CD14-positive monocyte (primary cell): Measurements from ENCODE around the gene DRAXIN. TPM values are rescaled to one million over a fixed set of nuclear protein-coding genes. Genes with fewer than 3 reads are reported as not detected.
A peak's percentile ranks its signal among the peaks of the same experiment; 100 is the strongest.

Source experiments
- DNase-seq, 3 donors: peaks; one replicate each; pipeline ENCODE4 v3.0.0-alpha.2; 2011 to 2022
- H2AFZ ChIP-seq: 2 replicates; pipeline ENCODE4 v1.6.0; 2012; ENCODE audit warnings: mild to moderate bottlenecking, low read depth, low read length, inconsistent platforms; ENCODE audit not compliant: insufficient read depth, poor library complexity, severe bottlenecking
- H3K27ac ChIP-seq, 2 donors: 1 replicate in 1 of 2; 2 replicates in 1 of 2; pipeline ENCODE4 v1.5.1; 2012 to 2013; ENCODE audit warnings: low read length in 2 of 2, control low read depth in 1 of 2, inconsistent platforms in 1 of 2, low read depth in 1 of 2, mild to moderate bottlenecking in 1 of 2
- H3K27me3 ChIP-seq, 2 donors: one replicate each; pipeline versions ENCODE4 v1.6.0 to v1.6.1; 2011 to 2013; ENCODE audit warnings: low read length in 2 of 2; ENCODE audit not compliant: control insufficient read depth in 2 of 2, insufficient read depth in 2 of 2
- H3K36me3 ChIP-seq, 2 donors: replicated peaks in 1 of 2; 1 replicate in 1 of 2; 2 replicates in 1 of 2; pipeline versions ENCODE4 v1.5.1 to v1.6.1; 2012 to 2013; ENCODE audit warnings: low read length in 2 of 2, control low read depth in 1 of 2, inconsistent platforms in 1 of 2, mild to moderate bottlenecking in 1 of 2; ENCODE audit not compliant: insufficient read depth in 2 of 2, control insufficient read depth in 1 of 2
- H3K4me1 ChIP-seq, 2 donors: 1 replicate in 1 of 2; 2 replicates in 1 of 2; pipeline versions ENCODE4 v1.5.1 to v1.6.1; 2012 to 2013; ENCODE audit warnings: low read length in 2 of 2, control low read depth in 1 of 2, inconsistent platforms in 1 of 2, mild to moderate bottlenecking in 1 of 2, moderate library complexity in 1 of 2; ENCODE audit not compliant: insufficient read depth in 2 of 2, control insufficient read depth in 1 of 2
- H3K4me2 ChIP-seq: replicated peaks from 2 replicates; pipeline ENCODE3; 2012; ENCODE audit warnings: low read length, moderate library complexity, mild to moderate bottlenecking; ENCODE audit not compliant: poor library complexity, severe bottlenecking; ENCODE audit errors: extremely low read depth
- H3K4me3 ChIP-seq, 3 experiments: fragments of 200-600 bp in 1 of 3; sonication (generic) in 1 of 3; replicated peaks in 1 of 3; 1 replicate in 2 of 3; 2 replicates in 1 of 3; pipeline ENCODE4 v1.5.1; 2011 to 2013; ENCODE audit warnings: low read length in 3 of 3, mild to moderate bottlenecking in 3 of 3, control low read depth in 2 of 3, low read depth in 2 of 3, inconsistent platforms in 1 of 3, moderate library complexity in 1 of 3
- H3K79me2 ChIP-seq: 2 replicates; pipeline ENCODE4 v1.6.0; 2012; ENCODE audit warnings: mild to moderate bottlenecking, control low read depth, inconsistent platforms, low read length, moderate library complexity; ENCODE audit not compliant: insufficient read depth
- H3K9ac ChIP-seq: 2 replicates; pipeline ENCODE4 v1.6.0; 2017; ENCODE audit warnings: low read length, mild to moderate bottlenecking; ENCODE audit not compliant: insufficient read depth, poor library complexity, severe bottlenecking
- H3K9me3 ChIP-seq, 2 donors: replicated peaks in 1 of 2; 1 replicate in 1 of 2; 2 replicates in 1 of 2; pipeline versions ENCODE4 v1.5.1 to v1.6.1; 2012 to 2013; ENCODE audit warnings: low read length in 2 of 2, control low read depth in 1 of 2; ENCODE audit not compliant: control insufficient read depth in 1 of 2, insufficient read depth in 1 of 2
- H4K20me1 ChIP-seq: 2 replicates; pipeline ENCODE4 v1.6.0; 2012; ENCODE audit warnings: mild to moderate bottlenecking, low read length, control low read depth, moderate library complexity; ENCODE audit not compliant: insufficient read depth
- H3K27ac Mint-ChIP-seq, 7 donors: one replicate each; pipeline ENCODE4 v1.8.0; 2020; ENCODE audit warnings: mild to moderate bottlenecking in 7 of 7, mixed read lengths in 7 of 7, moderate library complexity in 6 of 7, inconsistent platforms in 2 of 7
- H3K27me3 Mint-ChIP-seq, 3 donors: one replicate each; pipeline ENCODE4 v1.8.0; 2021 to 2022; ENCODE audit warnings: low read depth in 3 of 3, mild to moderate bottlenecking in 3 of 3, mixed read lengths in 3 of 3, moderate library complexity in 3 of 3, inconsistent platforms in 1 of 3
- H3K36me3 Mint-ChIP-seq, 2 donors: one replicate each; pipeline ENCODE4 v1.8.0; 2020; ENCODE audit warnings: mixed read lengths in 2 of 2, inconsistent platforms in 1 of 2, mild to moderate bottlenecking in 1 of 2
- H3K4me1 Mint-ChIP-seq: one replicate; pipeline ENCODE4 v1.8.0; 2020; ENCODE audit warnings: mild to moderate bottlenecking, mixed read lengths
- H3K4me3 Mint-ChIP-seq, 2 donors: one replicate each; pipeline ENCODE4 v1.8.0; 2020; ENCODE audit warnings: mild to moderate bottlenecking in 2 of 2, mixed read lengths in 2 of 2, moderate library complexity in 1 of 2
- H3K9me3 Mint-ChIP-seq, 7 donors: one replicate each; pipeline ENCODE4 v1.8.0; 2020 to 2022; ENCODE audit warnings: mixed read lengths in 7 of 7, mild to moderate bottlenecking in 6 of 7, moderate library complexity in 6 of 7, inconsistent platforms in 2 of 7
- WGBS: methylation state at CpG from one replicate; pipeline ENCODE4 v1.1.5; 2013; ENCODE audit warnings: missing lambda C conversion rate; ENCODE audit not compliant: insufficient coverage; 5-methylcytosine and 5-hydroxymethylcytosine counted together
- intact Hi-C, 2 donors: fragments of 100-400 bp; cut with micrococcal nuclease; formaldehyde crosslinking; loops; one replicate each; pipeline versions ENCODE4 v1.15.0 to v1.15.1; 2023
- polyA plus RNA-seq, 3 donors: library from polyadenylated mRNA; depleted of rRNA in 1 of 3; unstranded in 2 of 3; stranded (reverse) in 1 of 3; fragments of 300-500 nt in 2 of 3; fragments of >200 nt in 1 of 3; fragmentation: Illumina TruSeq in 2 of 3; gene quantifications; 1 replicate in 2 of 3; 2 replicates in 1 of 3; pipeline ENCODE4 v1.2.3, GENCODE V29; 2012 to 2021
- TF ChIP-seq, protein P1 (sequence below): fragments of 200-600 bp; IDR thresholded peaks from one replicate; pipeline ENCODE4 v1.8.0; 2022; ENCODE audit warnings: antibody characterized with exemption, mild to moderate bottlenecking

DRAXIN gene
- polyA plus RNA-seq, 3 donors: 0.14 to 0.27 (median 0.18) TPM

DNA sequence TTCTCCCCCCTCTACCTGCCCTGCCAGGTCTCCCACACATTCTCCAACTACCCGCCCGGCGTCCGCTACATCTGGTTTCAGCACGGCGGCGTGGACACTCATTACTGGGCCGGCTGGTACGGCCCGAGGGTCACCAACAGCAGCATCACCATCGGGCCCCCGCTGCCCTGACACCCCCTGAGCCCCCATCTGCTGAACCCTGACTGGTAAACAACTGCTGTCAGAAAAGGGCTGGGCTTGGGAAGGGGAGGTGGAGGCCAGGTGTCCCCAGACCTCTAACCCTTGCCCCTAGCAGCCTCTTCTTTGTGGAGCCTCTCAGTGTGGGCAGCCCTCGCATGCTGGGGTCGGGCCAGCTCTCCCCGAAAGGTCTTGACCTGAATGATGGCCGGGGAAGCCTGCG is 30.4 kb upstream of the DRAXIN start:
- Histone ChIP-seq H3K9ac (no peak overlapping the region), H4K20me1 (peaks cover 4% of the 10 kb centered on the region), H3K27me3 (no peaks in the 10 kb centered on the region), H3K27ac (no peak overlapping the region), H3K79me2 (peaks cover 5% of the 10 kb centered on the region), H3K4me1 (peaks cover 15 to 25% of the 10 kb centered on the region in 2 donors), H3K36me3 (no peaks in the 10 kb centered on the region), H2AFZ (no peak overlapping the region), H3K4me3 (no peak overlapping the region), H3K4me2 (no peak overlapping the region), H3K9me3 (no peaks in the 10 kb centered on the region)
- Mint-ChIP-seq H3K4me1 (peaks cover 16% of the 10 kb centered on the region), H3K36me3 (peaks cover under 1 to 16% of the 10 kb centered on the region in 2 donors), H3K27ac (no peak overlapping the region), H3K4me3 (no peak overlapping the region), H3K9me3 (peaks cover 0 to 6% (median 0%) of the 10 kb centered on the region in 7 donors), H3K27me3 (peaks cover 6 to 11% (median 7%) of the 10 kb centered on the region in 3 donors)
- TF ChIP-seq, protein P1, sequence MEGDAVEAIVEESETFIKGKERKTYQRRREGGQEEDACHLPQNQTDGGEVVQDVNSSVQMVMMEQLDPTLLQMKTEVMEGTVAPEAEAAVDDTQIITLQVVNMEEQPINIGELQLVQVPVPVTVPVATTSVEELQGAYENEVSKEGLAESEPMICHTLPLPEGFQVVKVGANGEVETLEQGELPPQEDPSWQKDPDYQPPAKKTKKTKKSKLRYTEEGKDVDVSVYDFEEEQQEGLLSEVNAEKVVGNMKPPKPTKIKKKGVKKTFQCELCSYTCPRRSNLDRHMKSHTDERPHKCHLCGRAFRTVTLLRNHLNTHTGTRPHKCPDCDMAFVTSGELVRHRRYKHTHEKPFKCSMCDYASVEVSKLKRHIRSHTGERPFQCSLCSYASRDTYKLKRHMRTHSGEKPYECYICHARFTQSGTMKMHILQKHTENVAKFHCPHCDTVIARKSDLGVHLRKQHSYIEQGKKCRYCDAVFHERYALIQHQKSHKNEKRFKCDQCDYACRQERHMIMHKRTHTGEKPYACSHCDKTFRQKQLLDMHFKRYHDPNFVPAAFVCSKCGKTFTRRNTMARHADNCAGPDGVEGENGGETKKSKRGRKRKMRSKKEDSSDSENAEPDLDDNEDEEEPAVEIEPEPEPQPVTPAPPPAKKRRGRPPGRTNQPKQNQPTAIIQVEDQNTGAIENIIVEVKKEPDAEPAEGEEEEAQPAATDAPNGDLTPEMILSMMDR: no peak
- intact Hi-C loops: loop anchor here in 1 of 2 donors (5.0 kb wide), 1 partner anchor 61 kb away; no protein-coding TSS in a partner anchor
- no peak for DNase-seq
- WGBS: 100% methylated on average over 5 of the region's 17 CpGs

- peaks cover 15 to 25% of the 10 kb centered on the region in 2 donors for H3K4me1 ChIP-seq
- Mint-ChIP-seq H3K9me3 (peaks cover 0 to 6% (median 0%) of the 10 kb centered on the region in 7 donors), H3K36me3 (peaks cover 23 to 24% of the 10 kb centered on the region in 2 donors), H3K27me3 (peaks cover 4 to 7% (median 5%) of the 10 kb centered on the region in 3 donors), H3K4me1 (peaks cover 16% of the 10 kb centered on the region), H3K27ac (peak overlapping the region in 4 of 7 donors; percentile 53 to 87 (median 76)), H3K4me3 (peak overlapping the region; percentile 90 to 91)
- H4K20me1 ChIP-seq: peaks cover 13% of the 10 kb centered on the region
- TF ChIP-seq, protein P1: peak; percentile 61
- no peaks in the 10 kb centered on the region for H3K9me3 ChIP-seq
- DNase-seq: peak in 2 of 3 donors; percentile 24 to 28
- peaks cover 10% of the 10 kb centered on the region for H3K79me2 ChIP-seq
- under 1% methylated on average over 55 of the region's 66 CpGs for WGBS
- H3K27me3 ChIP-seq: no peaks in the 10 kb centered on the region
- H3K36me3 ChIP-seq: peaks cover 8 to 18% of the 10 kb centered on the region in 2 donors
- H3K4me3 ChIP-seq: peak overlapping the region; percentile 51 to 89 (median 74)
- H3K9ac ChIP-seq: peak overlapping the region; percentile 82
- H3K4me2 ChIP-seq: peak overlapping the region; percentile 94
- intact Hi-C loops: loop anchor here in 1 of 2 donors (5.0 kb wide), 1 partner anchor 58 kb away; no protein-coding TSS in a partner anchor
- H2AFZ ChIP-seq: peak overlapping the region; percentile 94
- H3K27ac ChIP-seq: peak overlapping the region; percentile 11 to 79
These were observed 27.0 kb upstream of the DRAXIN start for GRCh38 chr1:11664336-11665065.
